H1 (cell line): Measurements from ENCODE around the gene SNRNP40. TPM values are rescaled to one million over a fixed set of nuclear protein-coding genes. Genes with fewer than 3 reads are reported as not detected.

Experiments used
- CTCF ChIA-PET: fragments of 300-600 bp; sonication (Branson Sonifier 250); formaldehyde crosslinking; loops from one replicate; lab custom pipeline; 2021; ENCODE audit not compliant: partially characterized antibody; lab: Charles Lee
- POLR2A ChIA-PET: fragments of 300-600 bp; sonication (Branson Sonifier 250); formaldehyde crosslinking; loops from one replicate; lab custom pipeline; 2021; ENCODE audit warnings: inconsistent platforms; ENCODE audit not compliant: partially characterized antibody; lab: Charles Lee
- DNase-seq, 2 experiments: peaks; one replicate each; pipeline versions ENCODE4 v3.0.0 to v3.0.0-alpha.2; 2010 to 2022; ENCODE audit warnings: low spot score in 2 of 2, low read depth in 1 of 2, mixed read lengths in 1 of 2
- FAIRE-seq: peaks from 2 replicates; lab custom pipeline; 2011; peaks lifted over from hg19 to GRCh38; lab: Jason Lieb, UNC
- H2AFZ ChIP-seq: 2 replicates; pipeline ENCODE4 v1.8.1; 2012; ENCODE audit warnings: low read length, inconsistent platforms
- H2AK5ac ChIP-seq: 2 replicates; pipeline ENCODE4 v1.6.1; 2013; ENCODE audit warnings: low read depth, low read length
- H2BK120ac ChIP-seq: replicated peaks from 2 replicates; pipeline ENCODE3; 2013; ENCODE audit warnings: low read depth, low read length, inconsistent platforms
- H2BK12ac ChIP-seq: 2 replicates; pipeline ENCODE4 v1.6.1; 2013; ENCODE audit warnings: low read depth, low read length
- H2BK15ac ChIP-seq: 2 replicates; pipeline ENCODE4 v1.6.1; 2013; ENCODE audit warnings: low read length
- H2BK20ac ChIP-seq: 2 replicates; pipeline ENCODE4 v1.6.1; 2013; ENCODE audit warnings: low read length
- H2BK5ac ChIP-seq: 2 replicates; pipeline ENCODE4 v1.6.1; 2013; ENCODE audit warnings: low read depth, low read length
- H3K14ac ChIP-seq: 2 replicates; pipeline ENCODE4 v1.6.1; 2013; ENCODE audit warnings: inconsistent platforms; ENCODE audit not compliant: insufficient read length
- H3K18ac ChIP-seq: 2 replicates; pipeline ENCODE4 v1.6.1; 2013; ENCODE audit warnings: low read length; ENCODE audit errors: extremely low read depth
- H3K23ac ChIP-seq: 2 replicates; pipeline ENCODE4 v1.6.1; 2013; ENCODE audit warnings: inconsistent platforms; ENCODE audit not compliant: insufficient read length
- H3K23me2 ChIP-seq: 2 replicates; pipeline ENCODE4 v1.6.1; 2013; ENCODE audit warnings: low read depth, low read length
- H3K27ac ChIP-seq: 2 replicates; pipeline ENCODE4 v1.6.1; 2011; ENCODE audit warnings: low read depth, low read length, inconsistent platforms
- H3K27me3 ChIP-seq, 4 experiments: replicated peaks in 1 of 4; 1 replicate in 1 of 4; 2 replicates in 3 of 4; pipeline versions ENCODE4 v1.6.1 to v1.8.1; 2011 to 2013; ENCODE audit warnings: low read length in 3 of 4, mild to moderate bottlenecking in 3 of 4, inconsistent platforms in 2 of 4, mixed read lengths in 2 of 4, moderate library complexity in 1 of 4; ENCODE audit not compliant: control insufficient read depth in 3 of 4, insufficient read depth in 3 of 4; ENCODE audit errors: extremely low read depth in 1 of 4
- H3K36me3 ChIP-seq, 4 experiments: 2 replicates each; pipeline versions ENCODE4 v1.6.1 to v1.8.1; 2011 to 2013; ENCODE audit warnings: mild to moderate bottlenecking in 4 of 4, low read length in 3 of 4, moderate library complexity in 2 of 4, control low read depth in 1 of 4, inconsistent platforms in 1 of 4; ENCODE audit not compliant: insufficient read depth in 4 of 4, control insufficient read depth in 2 of 4
- H3K4ac ChIP-seq: replicated peaks from 2 replicates; pipeline ENCODE3; 2013; ENCODE audit warnings: low read length, low read depth, mixed read lengths, inconsistent platforms; ENCODE audit not compliant: insufficient read length
- H3K4me1 ChIP-seq, 4 experiments: replicated peaks in 1 of 4; 1 replicate in 1 of 4; 2 replicates in 3 of 4; pipeline versions ENCODE4 v1.6.1 to v1.8.1; 2011 to 2013; ENCODE audit warnings: low read length in 3 of 4, inconsistent platforms in 2 of 4, mixed read lengths in 1 of 4; ENCODE audit not compliant: insufficient read depth in 4 of 4, control insufficient read depth in 3 of 4
- H3K4me2 ChIP-seq, 2 experiments: 2 replicates each; pipeline versions ENCODE4 v1.6.1 to v1.8.1; 2011 to 2013; ENCODE audit warnings: low read depth in 2 of 2, low read length in 2 of 2, control low read depth in 1 of 2, inconsistent platforms in 1 of 2, mild to moderate bottlenecking in 1 of 2; ENCODE audit not compliant: insufficient read depth in 1 of 2
- H3K4me3 ChIP-seq, 4 experiments: fragments of 200-600, 300-600 bp in 1 of 4; sonication (generic), shearing (Covaris generic), sonication (Bioruptor Twin) in 1 of 4; 2 replicates each; pipeline versions ENCODE4 v1.5.1 to v1.8.1; 2011 to 2016; ENCODE audit warnings: low read length in 4 of 4, low read depth in 3 of 4, control low read depth in 2 of 4, inconsistent platforms in 2 of 4, mild to moderate bottlenecking in 2 of 4, mixed read lengths in 1 of 4, moderate library complexity in 1 of 4; ENCODE audit not compliant: insufficient read depth in 2 of 4; ENCODE audit errors: extremely low read depth in 1 of 4
- H3K56ac ChIP-seq: replicated peaks from 2 replicates; pipeline ENCODE3; 2013; ENCODE audit warnings: low read depth, mild to moderate bottlenecking, mixed read lengths, low read length, inconsistent platforms; ENCODE audit not compliant: insufficient read length
- H3K79me1 ChIP-seq: 2 replicates; pipeline ENCODE4 v1.6.1; 2013; ENCODE audit warnings: low read depth, low read length, control low read depth
- H3K79me2 ChIP-seq, 2 experiments: 2 replicates each; pipeline versions ENCODE4 v1.6.1 to v1.8.1; 2012 to 2013; ENCODE audit warnings: low read length in 2 of 2, mild to moderate bottlenecking in 2 of 2, inconsistent platforms in 1 of 2; ENCODE audit not compliant: insufficient read depth in 2 of 2, control insufficient read depth in 1 of 2
- H3K9ac ChIP-seq, 4 experiments: replicated peaks in 1 of 4; 1 replicate in 1 of 4; 2 replicates in 3 of 4; pipeline versions ENCODE4 v1.6.1 to v1.8.1; 2011 to 2013; ENCODE audit warnings: low read depth in 3 of 4, low read length in 3 of 4, control low read depth in 2 of 4, mild to moderate bottlenecking in 2 of 4, moderate library complexity in 2 of 4, inconsistent platforms in 1 of 4; ENCODE audit errors: extremely low read depth in 1 of 4
- H3K9me3 ChIP-seq, 2 experiments: 2 replicates each; pipeline versions ENCODE4 v1.6.1 to v1.8.1; 2012 to 2013; ENCODE audit warnings: mild to moderate bottlenecking in 2 of 2, moderate library complexity in 2 of 2, control low read depth in 1 of 2, inconsistent platforms in 1 of 2, low read depth in 1 of 2, low read length in 1 of 2, mixed read lengths in 1 of 2; ENCODE audit not compliant: insufficient read depth in 2 of 2
- H4K20me1 ChIP-seq, 2 experiments: replicated peaks in 1 of 2; 2 replicates each; pipeline versions ENCODE3 to v1.8.1; 2011 to 2013; ENCODE audit warnings: inconsistent platforms in 2 of 2, low read length in 2 of 2, mild to moderate bottlenecking in 1 of 2; ENCODE audit not compliant: insufficient read depth in 2 of 2, control insufficient read depth in 1 of 2
- H4K5ac ChIP-seq: 2 replicates; pipeline ENCODE4 v1.6.1; 2013; ENCODE audit warnings: low read length, low read depth, mixed read lengths, inconsistent platforms; ENCODE audit not compliant: insufficient read length
- H4K8ac ChIP-seq: 2 replicates; pipeline ENCODE4 v1.8.0; 2013; ENCODE audit warnings: mild to moderate bottlenecking, moderate library complexity, low read length, inconsistent platforms; ENCODE audit not compliant: insufficient read depth; ENCODE audit errors: extremely low read depth
- H4K91ac ChIP-seq: replicated peaks from 2 replicates; pipeline ENCODE3; 2013; ENCODE audit warnings: low read length, mixed read lengths, inconsistent platforms; ENCODE audit not compliant: insufficient read length
- EGR1 ChIP-seq: IDR thresholded peaks from 2 replicates; pipeline ENCODE4 v1.6.1; 2011; ENCODE audit warnings: low read depth, low read length, borderline replicate concordance
- KDM1A ChIP-seq: fragments of 200-600, 300-600 bp; sonication (generic); IDR thresholded peaks from 2 replicates; pipeline ENCODE4 v1.7.1; 2016; ENCODE audit warnings: mild to moderate bottlenecking, low read length, borderline replicate concordance
- USF2 ChIP-seq: IDR thresholded peaks from 2 replicates; pipeline ENCODE4 v1.6.1; 2011; ENCODE audit warnings: low read length, improper control_type of control experiment
- WGBS, 2 experiments: shearing (Covaris generic) in 1 of 2; methylation state at CpG; one replicate each; pipeline versions ENCODE4 v1.1.6 to v1.1.7; 2013 to 2015; ENCODE audit warnings: low lambda C conversion rate in 2 of 2, mixed read lengths in 2 of 2, inconsistent platforms in 1 of 2, low coverage in 1 of 2, missing lambda C conversion rate in 1 of 2; ENCODE audit not compliant: insufficient replicate concordance in 2 of 2, insufficient coverage in 1 of 2, insufficient read length in 1 of 2; ENCODE audit errors: extremely low coverage in 1 of 2, missing lambda C conversion rate in 1 of 2; 5-methylcytosine and 5-hydroxymethylcytosine counted together
- polyA plus RNA-seq, 7 experiments: library from polyadenylated mRNA; depleted of rRNA in 3 of 7; stranded (reverse) in 5 of 7; unstranded in 2 of 7; fragments of >200 nt in 5 of 7; fragments of 200-250 nt in 2 of 7; gene quantifications; 1 replicate in 5 of 7; 2 replicates in 1 of 7; 4 replicates in 1 of 7; pipeline versions ENCODE4 v1.2.1 to v1.2.3, GENCODE V29; 2011 to 2013; ENCODE audit warnings: missing spikeins in 2 of 7, mixed read lengths in 2 of 7
- total RNA-seq: library from RNA; stranded (reverse); fragmentation: NEBNext Ultra II Directional; extraction: Animal tissue kit (Norgen Biotek cat#: 25700); gene quantifications from 2 replicates; pipeline ENCODE4 v1.2.1, GENCODE V29; 2021

The SNRNP40 gene
- total and polyA plus RNA-seq, 2 of the 8 experiments (the other 6 are each of a cell fraction or from before 2014, with no cell fraction given), result 97.4 to 113 TPM

DNA sequence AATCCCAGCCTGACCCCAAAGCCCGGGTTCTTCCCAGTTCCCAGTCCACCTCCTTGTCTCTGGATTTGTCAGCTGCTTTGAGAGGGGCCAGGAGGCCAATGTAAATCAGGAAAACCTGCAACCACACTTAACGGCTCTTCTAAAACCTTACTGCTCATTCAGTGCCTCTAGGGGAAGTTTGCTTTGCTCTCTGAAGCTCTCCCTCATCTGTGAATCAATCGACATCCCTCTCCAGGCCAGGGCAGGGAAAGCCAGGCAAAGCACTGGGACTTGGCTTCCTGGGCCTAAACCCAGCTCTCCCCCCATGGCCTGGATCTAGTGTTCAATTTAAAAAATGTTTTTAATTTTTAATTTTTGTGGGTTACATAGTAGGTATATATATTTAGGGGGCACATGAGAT lies 66.2 kb downstream of the SNRNP40 start:
- ChIA-PET CTCF (interaction anchor here (1.0 to 11.8 kb wide), 6 partner anchors 13 to 48 kb away, joined by 3 to 146 read pairs (median 9); no protein-coding TSS in a partner anchor), POLR2A (interaction anchor here (1.6 to 2.9 kb wide), 3 partner anchors 9 to 66 kb away, joined by 3 to 14 read pairs (median 7); partner anchors contain the start of genes NKAIN1, SNRNP40 and ZCCHC17)
- no peaks in the 10 kb centered on the region for H3K27me3 ChIP-seq
- H3K4ac ChIP-seq, result no peak overlapping the region
- no peak overlapping the region for H2BK15ac ChIP-seq
- H3K14ac ChIP-seq, result no peak overlapping the region
- no peak overlapping the region for H3K9ac ChIP-seq
- FAIRE-seq, result no peak
- peaks cover 0 to 3% (median 0%) of the 10 kb centered on the region in 4 experiments; a peak in 1 of 7 replicates for H3K4me1 ChIP-seq
- H2BK20ac ChIP-seq, result no peak overlapping the region
- no peak overlapping the region for H2BK5ac ChIP-seq
- DNase-seq, result no peak
- H3K9me3 ChIP-seq, result no peaks in the 10 kb centered on the region
- H2AK5ac ChIP-seq, result no peak overlapping the region
- 80% methylated on average over 3 of the region's 3 CpGs; no CpG with 5 or more reads in 1 of the 2 experiments for WGBS, 2 experiments
- no peak overlapping the region for H3K18ac ChIP-seq
- H2BK12ac ChIP-seq, result no peak overlapping the region
- no peak overlapping the region for H4K8ac ChIP-seq
- TF ChIP-seq EGR1, result no peak
- TF ChIP-seq KDM1A, result no peak
- no peak for TF ChIP-seq USF2
- no peak overlapping the region for H3K27ac ChIP-seq
- no peaks in the 10 kb centered on the region for H3K36me3 ChIP-seq
- no peak overlapping the region for H3K23ac ChIP-seq
- no peak overlapping the region for H4K91ac ChIP-seq
- H3K79me2 ChIP-seq, result peaks cover 3 to 12% of the 10 kb centered on the region in 2 experiments; a peak in 3 of 4 replicates
- no peak overlapping the region for H2BK120ac ChIP-seq
- peaks cover 5% of the 10 kb centered on the region for H3K79me1 ChIP-seq
- no peaks in the 10 kb centered on the region for H3K23me2 ChIP-seq
- H2AFZ ChIP-seq, result no peak overlapping the region
- H4K5ac ChIP-seq, result no peak overlapping the region
- no peak overlapping the region for H3K56ac ChIP-seq
- peaks cover 2 to 13% of the 10 kb centered on the region in 2 experiments for H4K20me1 ChIP-seq
- no peak overlapping the region for H3K4me2 ChIP-seq
- no peak overlapping the region for H3K4me3 ChIP-seq
